PFSK-1 (cell line): Measurements from ENCODE around the gene TRIM75.

Experiments
- FOXP2 ChIP-seq: optimal IDR thresholded peaks from 2 replicates; pipeline ENCODE3; 2011; ENCODE audit warnings: borderline replicate concordance, control low read depth, inconsistent platforms; ENCODE audit not compliant: insufficient read depth; ENCODE audit errors: extremely low read length, extremely low read depth
- POLR2AphosphoS5 ChIP-seq: IDR thresholded peaks from 2 replicates; pipeline ENCODE4 v1.6.1; 2012; ENCODE audit warnings: low read depth, mild to moderate bottlenecking, control low read depth, low read length, moderate library complexity
- REST ChIP-seq, 2 experiments: IDR thresholded peaks; 2 replicates each; pipeline versions ENCODE4 v1.6.1 to v1.8.0; 2011 to 2012; ENCODE audit warnings: low read depth in 2 of 2, low read length in 2 of 2, control low read depth in 1 of 2, inconsistent platforms in 1 of 2, mild to moderate bottlenecking in 1 of 2, moderate library complexity in 1 of 2; ENCODE audit not compliant: insufficient read depth in 1 of 2
- SIN3A ChIP-seq: IDR thresholded peaks from 2 replicates; pipeline ENCODE4 v1.6.1; 2012; ENCODE audit warnings: mild to moderate bottlenecking, low read length, moderate library complexity, borderline replicate concordance; ENCODE audit not compliant: insufficient read depth
- TAF1 ChIP-seq: IDR thresholded peaks from 2 replicates; pipeline ENCODE4 v1.6.1; 2012; ENCODE audit warnings: low read length, control low read depth, borderline replicate concordance; ENCODE audit not compliant: insufficient read depth

TRIM75 gene

GRCh38 chr4:165009493-165010227 lies 44.0 kb upstream of the TRIM75 start:
- TF ChIP-seq TAF1 (no peak), SIN3A (no peak), FOXP2 (no peak), POLR2AphosphoS5 (no peak), REST (IDR thresholded peaks at IDR 0.05; ENCODE audit: insufficient read depth in 1 of 2, low read depth in 2 of 2, low read length in 2 of 2) (no peak)

GRCh38 chr4:165010487-165010886 lies 43.2 kb upstream of the TRIM75 start:
- no peak for TF ChIP-seq REST (IDR thresholded peaks at IDR 0.05; ENCODE audit: insufficient read depth in 1 of 2, low read depth in 2 of 2, low read length in 2 of 2)
- TF ChIP-seq FOXP2 = no peak
- no peak for TF ChIP-seq POLR2AphosphoS5
- TF ChIP-seq SIN3A = no peak
- TF ChIP-seq TAF1 = no peak

DNA sequence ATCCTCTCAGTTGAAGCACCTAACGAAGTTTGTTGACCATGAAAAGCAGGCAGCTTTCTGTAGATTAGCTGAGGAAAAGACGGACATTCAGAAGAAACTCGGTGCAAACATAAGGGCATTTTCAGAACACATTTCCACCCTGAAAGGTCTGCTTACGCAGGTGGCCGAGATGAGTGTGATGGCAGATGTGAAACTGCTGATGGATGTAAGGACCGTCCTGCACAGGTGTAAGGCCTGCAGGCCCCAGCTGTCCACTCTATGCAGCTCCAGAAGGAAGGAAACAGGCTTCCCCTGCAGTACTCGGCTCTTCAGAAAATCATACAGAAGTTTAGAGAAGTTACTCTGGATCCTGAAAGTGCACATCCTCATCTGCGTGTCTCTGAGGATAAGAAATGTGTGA lies 42.7 kb upstream of the TRIM75 start:
- TF ChIP-seq POLR2AphosphoS5 (no peak), TAF1 (no peak), REST (IDR thresholded peaks at IDR 0.05; ENCODE audit: insufficient read depth in 1 of 2, low read depth in 2 of 2, low read length in 2 of 2) (no peak), FOXP2 (no peak), SIN3A (no peak)

DNA sequence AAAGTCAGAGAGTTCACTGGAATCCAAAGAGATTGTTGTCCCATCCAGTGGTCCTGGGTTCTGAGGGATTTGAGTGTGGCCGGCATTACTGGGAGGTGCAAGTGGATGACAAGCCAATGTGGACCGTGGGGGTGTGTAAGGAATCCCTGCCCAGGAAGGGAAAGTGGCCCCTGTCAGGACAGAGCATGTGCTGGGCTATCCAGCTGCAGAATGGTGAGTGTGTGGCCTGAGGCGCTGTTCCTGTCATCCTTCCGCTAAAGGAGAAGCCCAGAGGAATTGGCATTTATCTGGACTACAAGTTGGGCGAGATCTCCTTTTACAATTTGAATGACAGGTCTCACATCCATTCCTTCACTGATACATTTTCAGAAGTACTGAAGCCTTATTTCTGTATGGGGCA lies 42.3 kb upstream of the TRIM75 start:
- no peak for TF ChIP-seq REST (IDR thresholded peaks at IDR 0.05; ENCODE audit: insufficient read depth in 1 of 2, low read depth in 2 of 2, low read length in 2 of 2)
- no peak for TF ChIP-seq TAF1
- no peak for TF ChIP-seq POLR2AphosphoS5
- no peak for TF ChIP-seq FOXP2
- TF ChIP-seq SIN3A = no peak
